ENCODE results near the gene SAP25. TPM values are rescaled to one million over a fixed set of nuclear protein-coding genes. Genes with fewer than 3 reads are reported as not detected.
A peak's percentile ranks its signal among the peaks of the same experiment; 100 is the strongest.

Gene SAP25
- total and polyA plus RNA-seq, 4 donors = 0.33 to 0.84 (median 0.56) TPM; not detected in 1

- peaks cover 23 to 43% (median 26%) of the 10 kb centered on the region in 4 donors for H3K36me3 ChIP-seq (ENCODE audit: control insufficient read depth in 4 of 4, insufficient read depth in 3 of 4, low read depth in 1 of 4, low read length in 3 of 4)
- DNase-seq (ENCODE audit: low spot score) = no peak
- TF ChIP-seq, protein P1, sequence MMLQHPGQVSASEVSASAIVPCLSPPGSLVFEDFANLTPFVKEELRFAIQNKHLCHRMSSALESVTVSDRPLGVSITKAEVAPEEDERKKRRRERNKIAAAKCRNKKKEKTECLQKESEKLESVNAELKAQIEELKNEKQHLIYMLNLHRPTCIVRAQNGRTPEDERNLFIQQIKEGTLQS (IDR thresholded peaks at IDR 0.05) = no peak
- no peak for TF ChIP-seq FOXA2 (IDR thresholded peaks at IDR 0.05)
- TF ChIP-seq CTCF (IDR thresholded peaks at IDR 0.05; ENCODE audit: low read depth, low read length, missing input control) = no peak
- TF ChIP-seq HNF4G (IDR thresholded peaks at IDR 0.05) = no peak
- TF ChIP-seq RAD21 (IDR thresholded peaks at IDR 0.05) = no peak
- TF ChIP-seq FOXA1 (IDR thresholded peaks at IDR 0.05) = no peak
- no peak for TF ChIP-seq ZBTB33 (IDR thresholded peaks at IDR 0.05)
- TF ChIP-seq TAF1 (conservative IDR thresholded peaks at IDR 0.05) = no peak
- no peak for TF ChIP-seq JUND (IDR thresholded peaks at IDR 0.05)
- no peak for TF ChIP-seq YY1 (IDR thresholded peaks at IDR 0.05)
- TF ChIP-seq EGR1 (IDR thresholded peaks at IDR 0.05; ENCODE audit: low read depth in 2 of 2) = no peak
- no peak for TF ChIP-seq NR2F2 (IDR thresholded peaks at IDR 0.05)
- no peak for TF ChIP-seq SP1 (IDR thresholded peaks at IDR 0.05)
- TF ChIP-seq RXRA (IDR thresholded peaks at IDR 0.05) = no peak
- TF ChIP-seq GABPA (IDR thresholded peaks at IDR 0.05 in 1 of 2, conservative IDR thresholded peaks at IDR 0.05 in 1 of 2) = no peak
- no peak for TF ChIP-seq REST (IDR thresholded peaks at IDR 0.05)
- TF ChIP-seq, protein P2, sequence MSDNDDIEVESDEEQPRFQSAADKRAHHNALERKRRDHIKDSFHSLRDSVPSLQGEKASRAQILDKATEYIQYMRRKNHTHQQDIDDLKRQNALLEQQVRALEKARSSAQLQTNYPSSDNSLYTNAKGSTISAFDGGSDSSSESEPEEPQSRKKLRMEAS (IDR thresholded peaks at IDR 0.05) = no peak
- no peak for TF ChIP-seq HNF4A (conservative IDR thresholded peaks at IDR 0.05)
- no peaks in the 10 kb centered on the region for H3K9me3 ChIP-seq (ENCODE audit: control insufficient read depth in 4 of 4, low read length in 3 of 4)
- no peaks in the 10 kb centered on the region for H3K27me3 ChIP-seq (ENCODE audit: control insufficient read depth in 4 of 4, insufficient read depth in 4 of 4, low read length in 3 of 4)
- no peak overlapping the region for H3K4me3 ChIP-seq (ENCODE audit: low read depth in 1 of 3, low read length in 3 of 3)
- 77% methylated on average over 11 of the region's 11 CpGs for WGBS
- peaks cover 2 to 38% (median 23%) of the 10 kb centered on the region in 4 donors for H3K4me1 ChIP-seq (ENCODE audit: control insufficient read depth in 4 of 4, insufficient read depth in 4 of 4, low read length in 3 of 4)
- no peak overlapping the region for H3K9ac ChIP-seq (ENCODE audit: low read depth in 1 of 2, low read length in 2 of 2)
- peak overlapping the region; percentile 69 to 97 for H3K27ac ChIP-seq (ENCODE audit: low read depth in 1 of 2, low read length in 2 of 2)
Observed at GRCh38 chr7:100582650-100583049, 8.9 kb upstream of the SAP25 start.
